Measurements from ENCODE around the gene SUSD1. TPM values are rescaled to one million over a fixed set of nuclear protein-coding genes. Genes with fewer than 3 reads are reported as not detected.

The SUSD1 gene
- total RNA-seq, 1 experiment from 2014 or later: 15.4 TPM

- DNase-seq (ENCODE audit: low spot score): peak; percentile 99
Measured at GRCh38 chr9:112041536-112042243, 133.4 kb downstream of the SUSD1 start.

- DNase-seq (ENCODE audit: low spot score): no peak
Measured at GRCh38 chr9:112041199-112041535, 133.9 kb downstream of the SUSD1 start.

DNA sequence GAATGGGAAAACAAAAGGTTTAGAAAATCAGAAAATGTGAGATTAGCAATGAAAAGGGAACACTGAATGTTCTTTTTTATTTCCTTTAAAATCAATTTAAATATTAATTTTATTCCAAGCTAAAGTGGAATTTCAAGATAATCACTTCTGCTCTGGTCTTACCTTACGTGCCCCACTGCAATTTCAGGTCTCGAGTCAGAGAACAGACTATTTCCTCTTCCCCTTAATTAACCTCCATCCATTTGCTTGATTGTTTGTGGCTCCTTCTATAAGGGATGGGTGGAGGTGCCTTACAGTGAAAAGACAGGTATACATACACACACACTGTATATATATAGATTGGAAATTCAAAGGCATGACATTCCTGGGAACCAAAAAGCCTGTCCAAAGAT lies 137.1 kb downstream of the SUSD1 start:
- no peak for DNase-seq (ENCODE audit: low spot score)

DNA sequence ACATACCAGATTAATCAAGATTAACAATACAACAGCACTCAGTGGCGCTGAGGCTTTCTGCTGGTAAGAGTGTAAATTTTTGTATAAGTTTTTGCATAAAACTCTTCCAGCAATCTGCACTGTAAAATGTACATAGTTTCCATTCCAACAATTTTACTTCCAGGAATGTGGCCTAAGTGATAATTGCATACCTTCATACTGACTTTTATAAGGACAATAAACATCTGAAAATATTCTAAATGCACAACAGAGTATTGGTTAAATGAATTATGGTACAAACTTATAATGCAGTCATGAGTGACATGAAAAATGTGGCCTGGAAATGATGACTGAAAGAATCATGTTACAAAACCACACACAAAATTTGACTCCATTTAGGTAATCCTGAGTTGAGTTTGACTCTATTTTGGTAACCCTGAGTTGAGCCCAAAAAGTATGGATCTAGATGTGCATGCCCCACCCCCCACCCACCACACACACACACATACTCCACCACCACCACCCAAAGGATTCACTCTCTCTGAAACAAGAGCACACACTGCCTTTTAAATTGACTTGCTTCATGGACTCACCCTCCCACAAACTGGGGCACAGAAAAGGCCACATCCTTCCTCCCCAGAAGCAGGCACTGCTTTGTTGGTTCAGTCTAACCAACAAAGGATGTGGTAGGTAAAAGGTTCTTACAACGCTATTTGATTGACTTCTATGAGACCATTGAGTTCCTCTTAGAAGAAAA lies 137.6 kb downstream of the SUSD1 start:
- DNase-seq (ENCODE audit: low spot score): peak; percentile 71

DNA sequence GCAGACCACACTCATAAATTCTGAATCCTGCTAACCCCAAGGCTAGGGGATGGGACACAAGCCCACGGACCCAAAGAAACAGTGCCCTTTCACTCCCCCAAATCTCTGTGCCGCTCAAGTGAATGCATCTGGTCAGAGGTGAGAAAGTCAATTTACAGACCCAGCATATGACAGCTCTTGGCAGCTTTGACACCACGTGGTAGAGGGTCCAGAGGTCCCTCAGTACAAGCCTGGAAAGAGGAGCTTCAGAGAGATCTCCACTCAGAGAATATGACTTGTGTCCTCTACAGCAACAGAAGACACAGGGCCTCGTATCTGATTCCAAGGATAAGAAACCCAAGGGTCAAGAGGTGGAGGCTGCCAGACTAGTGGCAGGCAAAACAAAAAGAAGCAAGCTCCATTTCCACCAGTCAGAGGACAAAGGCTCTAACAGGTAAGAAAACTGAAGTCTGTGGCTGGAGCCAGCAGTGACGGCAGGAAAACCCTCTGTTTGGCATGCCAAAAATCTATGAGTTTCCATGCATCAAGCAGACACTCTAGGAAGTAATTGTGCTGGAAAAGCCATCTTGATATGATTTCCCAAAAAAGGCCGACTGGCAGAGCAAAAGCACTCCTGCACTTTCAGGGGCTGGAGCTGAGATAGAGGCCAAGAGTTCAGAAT lies 139.8 kb downstream of the SUSD1 start:
- DNase-seq (ENCODE audit: low spot score): no peak

GRCh38 chr9:112034216-112034611 lies 140.9 kb downstream of the SUSD1 start:
- no peak for DNase-seq (ENCODE audit: low spot score)

DNA sequence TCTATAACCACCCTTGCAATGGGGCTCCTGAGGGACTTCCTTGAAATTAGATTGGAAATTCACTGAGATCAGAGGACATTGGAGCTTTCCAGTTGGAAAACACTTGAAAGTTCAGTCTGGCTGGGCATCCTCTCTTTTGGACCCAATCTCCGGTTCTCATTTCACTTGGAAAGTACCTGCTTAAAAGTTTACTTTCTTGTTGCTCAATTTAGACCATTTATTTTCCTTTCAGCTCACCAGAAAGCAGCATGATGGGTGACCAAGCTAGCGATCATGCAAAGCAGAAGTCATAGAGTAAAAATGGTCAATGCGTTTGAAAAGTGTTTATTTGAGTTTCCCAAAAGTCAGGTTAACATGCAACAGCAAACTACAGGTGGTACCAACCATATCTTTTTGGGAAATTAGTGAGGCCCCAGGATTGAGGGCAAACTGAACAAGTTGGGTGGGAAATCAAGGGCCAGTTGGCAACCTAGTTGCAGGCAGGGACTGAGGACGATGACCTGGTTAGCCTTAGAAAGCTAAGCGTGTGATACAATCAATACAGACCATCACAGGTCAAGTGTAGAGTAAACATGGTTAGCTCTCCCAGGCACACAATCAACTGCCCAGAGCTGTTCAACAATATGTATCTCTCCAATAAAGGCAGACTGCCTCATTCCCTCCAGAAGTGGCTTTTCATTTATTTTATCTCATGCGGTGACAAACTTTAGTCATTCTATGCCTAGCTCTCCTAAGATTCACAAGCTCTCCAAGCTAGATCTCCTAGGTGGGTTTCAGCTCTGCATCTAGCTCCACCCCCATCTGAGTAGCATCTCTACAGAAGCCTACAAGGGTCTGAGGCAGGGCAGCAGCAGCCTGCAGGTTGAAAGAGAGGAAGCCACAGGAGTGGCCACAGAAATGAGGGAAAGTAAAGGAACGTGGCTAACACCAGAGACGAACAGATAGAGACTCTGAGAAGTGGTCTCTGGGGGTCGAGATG lies 141.6 kb downstream of the SUSD1 start:
- DNase-seq (ENCODE audit: low spot score): no peak

DNA sequence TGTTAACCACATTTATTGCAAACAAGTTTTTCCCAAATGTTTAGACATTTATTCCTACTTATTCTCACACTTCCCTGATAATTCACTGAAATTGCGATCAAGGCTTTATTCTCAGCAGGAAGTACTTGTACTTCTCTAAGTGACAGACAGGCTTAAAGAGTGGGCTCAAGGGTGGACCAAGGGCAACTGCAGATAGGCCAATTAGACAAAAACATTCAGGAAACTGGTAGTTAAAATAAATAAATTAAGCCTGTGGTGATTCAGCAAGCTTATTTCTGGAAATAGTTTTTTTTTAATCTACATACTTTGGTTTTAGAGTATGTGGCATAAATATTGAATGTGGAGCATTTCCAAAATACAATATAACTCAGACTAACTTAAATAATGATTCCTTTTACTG lies 142.4 kb downstream of the SUSD1 start:
- DNase-seq (ENCODE audit: low spot score): peak; percentile 53

GRCh38 chr9:112032009-112032408 lies 143.1 kb downstream of the SUSD1 start:
- no peak for DNase-seq (ENCODE audit: low spot score)

GRCh38 chr9:112031400-112031799 lies 143.7 kb downstream of the SUSD1 start:
- no peak for DNase-seq (ENCODE audit: low spot score)

GRCh38 chr9:112029921-112030444 lies 145.1 kb downstream of the SUSD1 start:
- peak; percentile 83 for DNase-seq (ENCODE audit: low spot score)

DNA sequence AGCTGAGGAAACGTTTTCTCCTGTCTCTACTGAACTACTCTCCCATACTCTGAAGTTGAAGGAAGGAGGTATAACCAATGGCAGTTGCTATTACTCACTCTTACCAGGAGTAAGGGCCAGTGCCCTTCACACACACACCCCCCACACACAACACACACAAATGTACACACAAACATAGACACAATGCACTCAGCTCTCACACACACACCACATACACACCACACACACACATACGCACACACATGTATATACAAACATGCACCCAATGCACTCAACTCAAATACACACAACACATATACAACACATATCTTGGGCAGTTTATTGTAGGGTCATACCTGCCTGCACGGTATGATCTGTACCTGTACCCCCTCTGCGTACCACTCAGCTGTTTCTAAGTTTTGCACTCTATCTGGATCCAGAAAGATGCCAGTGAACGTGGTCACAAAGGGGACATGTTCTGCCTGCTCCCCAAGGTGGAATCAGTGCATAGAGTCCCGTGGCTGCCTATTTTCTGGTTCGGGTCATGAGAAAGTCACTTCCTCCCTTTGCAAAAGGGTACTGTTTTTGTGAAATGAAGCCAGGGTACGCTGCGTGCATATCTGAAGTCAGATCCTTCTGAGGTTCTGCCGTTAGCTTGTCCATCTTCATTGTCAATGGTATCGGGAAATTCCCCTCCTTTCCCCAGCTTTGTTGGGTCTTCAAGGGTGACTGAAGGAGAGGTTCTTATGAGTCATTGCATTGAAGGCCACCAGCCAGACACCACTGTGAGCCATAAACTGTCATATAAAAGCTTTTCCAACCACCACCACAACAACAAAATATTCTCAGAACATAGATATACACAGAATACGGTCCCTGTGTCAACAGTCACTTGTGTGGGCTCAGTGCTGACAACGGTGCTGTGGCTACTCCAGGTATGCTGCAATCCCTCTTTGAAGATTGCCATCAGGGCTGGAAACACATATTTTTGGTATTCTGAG lies 146.6 kb downstream of the SUSD1 start:
- no peak for DNase-seq (ENCODE audit: low spot score)

DNA sequence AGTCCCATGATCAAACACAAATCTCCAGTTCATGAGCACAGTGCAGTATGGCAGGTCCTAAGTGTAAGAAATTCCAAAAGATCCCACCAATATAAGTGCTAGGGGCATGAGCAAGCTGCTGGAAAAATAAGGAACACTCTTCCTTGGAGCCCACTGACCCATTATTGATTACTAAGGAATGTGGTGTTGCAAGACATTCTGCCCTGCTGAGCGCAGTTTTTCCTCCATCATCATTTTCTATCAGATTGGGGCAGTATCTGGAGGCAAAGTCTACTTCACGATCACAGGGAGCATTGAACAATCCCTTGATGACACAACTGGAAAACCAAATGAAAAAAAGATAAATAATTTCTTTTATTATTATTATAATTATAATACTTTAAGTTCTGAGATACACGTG lies 149.2 kb downstream of the SUSD1 start:
- no peak for DNase-seq (ENCODE audit: low spot score)

- DNase-seq (ENCODE audit: low spot score): no peak
Measured at GRCh38 chr9:112021742-112022141, 153.4 kb downstream of the SUSD1 start.

- DNase-seq (ENCODE audit: low spot score): peak; percentile 62
Measured at GRCh38 chr9:112020680-112021596, 154.2 kb downstream of the SUSD1 start.

- no peak for DNase-seq (ENCODE audit: low spot score)
Measured at GRCh38 chr9:112017878-112018277, 157.2 kb downstream of the SUSD1 start.

- DNase-seq (ENCODE audit: low spot score): no peak
Measured at GRCh38 chr9:112015736-112016135, 159.4 kb downstream of the SUSD1 start.

GRCh38 chr9:112015149-112015548 lies 159.9 kb downstream of the SUSD1 start:
- DNase-seq (ENCODE audit: low spot score): no peak

DNA sequence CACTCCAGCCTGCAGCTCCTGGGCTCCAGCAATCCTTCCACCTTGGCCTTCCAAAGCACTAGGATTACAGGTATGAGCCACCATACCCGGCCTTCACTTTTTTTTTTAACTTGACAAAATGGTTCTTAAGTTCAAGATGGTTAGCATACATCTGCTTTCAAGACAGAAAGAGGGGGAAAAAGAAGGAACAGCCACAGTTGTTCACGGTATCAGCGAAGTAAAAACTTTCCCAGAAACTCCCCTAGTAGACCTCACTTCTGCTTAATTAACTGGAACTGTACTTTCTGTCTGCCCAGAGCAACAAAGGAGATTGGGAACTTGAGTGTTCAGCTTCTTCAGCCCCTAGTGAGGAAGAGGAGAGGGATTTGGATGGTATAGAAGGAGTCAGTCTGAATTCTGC lies 161.8 kb downstream of the SUSD1 start:
- no peak for DNase-seq (ENCODE audit: low spot score)

All from A172 (cell line).